HG03025 (cell line): Measurements from ENCODE around the gene CRISP3.
"Not testable (repeated sequence)": the region's sequence is repeated elsewhere in the genome, so short reads cannot be mapped to it uniquely, and the experiment has no call there.

Experiments
- ATAC-seq: cut with Tn5 transposase; IDR thresholded peaks from one replicate; pipeline ENCODE4 v1.9.1; 2021; ENCODE audit warnings: mild to moderate bottlenecking, moderate library complexity; ENCODE audit not compliant: unreplicated experiment, low FRiP score

Gene CRISP3, protein sequence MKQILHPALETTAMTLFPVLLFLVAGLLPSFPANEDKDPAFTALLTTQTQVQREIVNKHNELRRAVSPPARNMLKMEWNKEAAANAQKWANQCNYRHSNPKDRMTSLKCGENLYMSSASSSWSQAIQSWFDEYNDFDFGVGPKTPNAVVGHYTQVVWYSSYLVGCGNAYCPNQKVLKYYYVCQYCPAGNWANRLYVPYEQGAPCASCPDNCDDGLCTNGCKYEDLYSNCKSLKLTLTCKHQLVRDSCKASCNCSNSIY

DNA sequence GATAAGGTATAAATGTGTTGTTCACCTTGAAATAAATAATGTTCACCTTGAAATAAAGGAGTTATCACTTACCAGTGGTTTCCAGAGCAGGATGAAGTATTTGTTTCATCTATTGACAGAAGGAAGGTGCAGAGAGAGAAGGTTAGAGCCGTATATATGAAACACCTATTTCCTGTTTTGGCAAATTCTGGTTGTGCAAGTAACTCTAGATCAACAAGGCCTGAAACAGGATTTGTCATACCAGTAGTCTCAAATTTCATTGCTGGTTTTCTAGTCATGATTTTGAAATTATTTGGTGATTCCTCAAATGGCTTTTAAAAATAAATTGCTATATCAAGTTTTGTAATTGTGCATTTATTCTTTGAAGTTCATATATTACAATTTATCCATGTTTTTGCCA is at the start of gene CRISP3:
CRISP3 (minus strand) TSS at position 130 of the 400 bp plus-strand sequence; CDS start at position 109, 21 bp downstream.
- no peak for ATAC-seq

DNA sequence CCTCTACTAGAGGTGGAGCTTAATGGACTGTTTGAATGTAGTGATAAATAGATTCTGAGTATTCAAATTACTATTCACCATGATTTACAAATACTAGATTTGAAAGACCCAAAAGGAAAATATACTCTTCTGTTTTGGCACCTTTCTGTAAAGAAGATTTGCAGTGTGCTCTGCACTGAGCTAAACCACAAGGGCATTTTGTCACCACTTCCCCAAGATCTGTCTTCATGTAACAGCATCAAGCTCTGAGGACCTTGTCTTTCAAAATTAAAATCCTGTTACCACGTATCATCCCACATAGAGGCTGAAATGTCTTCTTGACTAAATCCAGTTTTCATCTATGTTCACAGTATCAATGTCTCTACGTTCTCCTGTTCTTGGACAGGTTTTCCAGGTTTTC is 46.2 kb upstream of the CRISP3 start:
- no peak for ATAC-seq

DNA sequence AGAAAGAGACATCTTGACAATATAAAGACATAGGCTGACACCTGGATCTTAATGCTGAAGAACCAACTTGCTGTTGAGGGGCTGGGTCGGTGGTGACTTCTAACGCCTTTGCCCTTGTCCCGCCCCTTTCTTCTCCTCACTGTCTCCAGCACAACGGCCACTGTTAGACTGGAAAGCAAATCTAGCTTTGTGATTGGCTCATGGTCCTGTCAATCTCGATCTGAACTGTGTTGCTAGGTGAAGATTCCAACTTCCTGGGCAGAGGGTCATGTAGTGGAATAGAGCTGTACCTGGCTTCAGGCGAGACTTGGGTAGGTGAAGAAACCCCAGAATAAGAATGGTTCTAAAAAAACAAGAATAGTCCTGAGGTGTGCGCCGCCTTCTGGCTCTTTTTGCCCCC is 43.0 kb upstream of the CRISP3 start, which contains the start of gene PGK2:
PGK2 (minus strand) TSS at position 110 of the 400 bp plus-strand sequence; CDS start at position 12, 98 bp downstream.
- ATAC-seq: no peak

DNA sequence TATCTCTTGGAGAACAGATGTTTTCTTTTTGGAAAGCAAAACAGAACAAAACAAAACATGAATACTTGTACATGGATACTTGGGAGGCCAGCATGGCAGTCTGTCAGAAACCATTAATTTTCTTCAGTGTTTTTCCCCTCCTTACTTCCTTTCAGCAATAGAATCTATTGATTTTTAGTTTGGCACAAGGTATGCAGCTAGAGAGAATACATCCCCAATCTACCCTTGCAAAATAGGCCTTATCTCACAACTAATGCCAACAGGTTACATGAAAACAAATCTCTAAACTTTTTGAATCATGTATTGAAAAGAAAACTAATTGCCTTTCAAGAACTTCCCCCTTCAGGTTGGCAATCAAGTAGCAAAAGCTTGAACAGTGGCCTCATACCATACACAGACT is 40.1 kb upstream of the CRISP3 start:
- ATAC-seq: no peak

DNA sequence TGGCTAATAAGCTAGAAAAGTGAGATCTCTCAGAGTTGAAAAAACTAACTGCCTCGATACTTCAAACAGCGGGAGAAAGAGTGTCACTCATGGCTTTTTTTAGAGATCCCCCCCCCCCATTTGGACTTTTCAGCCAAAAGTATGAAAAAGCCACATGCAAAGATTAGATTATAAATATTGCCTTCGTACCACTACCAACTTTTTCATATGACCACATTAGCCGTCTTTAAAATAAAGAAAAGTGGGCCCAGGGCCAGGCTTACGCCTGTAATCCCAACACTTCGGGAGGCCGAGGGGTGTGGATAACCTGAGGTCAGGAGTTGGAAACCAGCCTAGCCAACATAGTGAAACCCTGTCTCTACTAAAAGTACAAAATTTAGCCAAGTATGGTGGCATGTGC is 38.5 kb upstream of the CRISP3 start:
- ATAC-seq: no peak

DNA sequence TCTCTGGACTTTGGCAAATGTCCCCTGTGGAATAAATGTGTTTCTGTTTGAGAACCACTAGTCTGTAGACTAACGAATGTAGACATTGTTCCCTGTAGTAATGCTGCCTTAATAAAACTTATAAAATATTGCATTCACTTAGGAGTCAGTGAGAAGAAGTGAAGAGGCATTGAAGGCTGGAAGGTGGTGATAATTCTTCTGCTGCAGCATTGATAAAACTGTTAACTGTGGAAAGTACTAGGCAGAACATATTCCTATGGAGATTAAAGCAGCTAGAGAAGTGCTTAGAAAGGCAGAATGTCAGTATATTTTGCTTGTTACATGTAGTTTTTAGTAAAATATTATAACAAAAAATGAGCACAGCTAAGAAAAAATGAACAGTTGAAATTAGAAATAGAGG is 38.1 kb upstream of the CRISP3 start:
- ATAC-seq: no peak

DNA sequence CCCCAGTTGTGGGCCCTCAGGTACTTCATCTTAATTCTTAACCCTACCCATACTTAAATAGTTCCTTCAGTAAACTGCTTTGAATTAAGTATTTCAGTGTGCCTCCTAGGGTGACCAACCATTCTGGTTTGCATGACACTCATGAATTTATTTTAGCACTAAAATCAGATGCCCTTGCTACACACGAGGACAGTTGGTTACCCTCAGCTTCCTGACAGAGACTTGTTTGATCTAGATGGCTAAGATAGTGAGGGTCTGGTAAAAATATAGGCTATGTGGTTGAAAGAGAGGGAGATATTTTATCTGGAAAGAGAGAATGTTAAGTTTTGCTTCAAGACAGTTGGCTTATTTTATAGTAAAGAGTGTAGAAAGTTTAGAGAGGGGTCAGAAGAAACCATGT is 32.3 kb upstream of the CRISP3 start:
- no peak for ATAC-seq

DNA sequence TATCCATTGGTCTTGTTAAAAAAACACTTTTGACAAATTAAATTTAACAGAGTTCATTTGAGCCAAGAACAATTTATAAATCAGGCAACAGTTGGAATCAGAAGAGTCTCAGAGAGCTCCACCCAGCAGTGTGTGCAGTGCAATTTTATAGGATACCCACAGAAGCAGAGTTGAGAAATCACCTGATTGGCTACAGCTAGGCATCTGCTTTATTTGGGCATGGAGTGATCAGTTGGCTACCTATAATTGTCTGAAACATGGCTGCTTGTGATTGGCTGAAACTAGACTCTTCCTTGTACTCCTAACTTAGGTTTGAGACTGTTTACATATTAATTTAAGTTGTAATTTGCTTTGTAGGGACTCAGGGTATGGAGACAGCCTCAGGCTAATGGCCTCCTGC is 30.9 kb upstream of the CRISP3 start:
- no peak for ATAC-seq

DNA sequence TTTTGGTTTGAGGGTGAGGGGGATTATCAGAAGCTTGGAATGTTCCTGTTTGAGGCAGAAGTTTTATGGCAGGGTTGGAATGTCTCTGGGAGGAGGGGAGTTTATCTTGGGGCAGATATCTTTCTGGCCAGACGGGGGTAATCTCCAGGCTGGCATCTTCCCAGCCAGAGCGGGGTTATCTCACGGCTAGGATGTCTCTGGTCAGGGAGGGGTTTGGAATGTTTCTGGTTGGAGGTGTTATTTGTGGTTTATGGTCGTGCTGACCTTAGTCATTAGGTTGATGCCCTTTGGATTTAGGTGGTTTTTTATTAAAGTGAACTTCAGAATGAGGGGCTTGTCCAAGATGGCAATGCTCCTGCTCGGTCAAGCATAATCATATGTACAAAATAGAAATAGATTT is 28.1 kb upstream of the CRISP3 start:
- no peak for ATAC-seq

DNA sequence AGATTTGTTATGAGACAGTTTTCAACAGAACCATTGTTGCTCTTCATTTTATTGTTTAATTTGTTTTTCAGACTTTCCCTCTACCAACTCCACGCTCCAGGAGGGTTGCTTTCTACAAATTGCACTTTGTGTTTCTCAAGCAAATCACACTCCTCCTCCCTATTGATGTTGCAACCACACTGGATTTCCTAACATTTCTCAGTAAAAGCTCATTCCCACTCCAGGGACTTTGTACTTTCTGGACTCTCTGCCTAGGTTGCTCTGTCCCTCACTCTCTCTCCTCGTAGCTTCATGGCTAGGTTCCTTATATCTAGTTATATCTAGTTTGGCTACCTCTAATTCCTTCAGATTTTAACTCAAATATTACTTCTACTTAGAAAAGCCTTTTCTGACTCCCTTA is 22.6 kb upstream of the CRISP3 start:
- ATAC-seq: no peak

DNA sequence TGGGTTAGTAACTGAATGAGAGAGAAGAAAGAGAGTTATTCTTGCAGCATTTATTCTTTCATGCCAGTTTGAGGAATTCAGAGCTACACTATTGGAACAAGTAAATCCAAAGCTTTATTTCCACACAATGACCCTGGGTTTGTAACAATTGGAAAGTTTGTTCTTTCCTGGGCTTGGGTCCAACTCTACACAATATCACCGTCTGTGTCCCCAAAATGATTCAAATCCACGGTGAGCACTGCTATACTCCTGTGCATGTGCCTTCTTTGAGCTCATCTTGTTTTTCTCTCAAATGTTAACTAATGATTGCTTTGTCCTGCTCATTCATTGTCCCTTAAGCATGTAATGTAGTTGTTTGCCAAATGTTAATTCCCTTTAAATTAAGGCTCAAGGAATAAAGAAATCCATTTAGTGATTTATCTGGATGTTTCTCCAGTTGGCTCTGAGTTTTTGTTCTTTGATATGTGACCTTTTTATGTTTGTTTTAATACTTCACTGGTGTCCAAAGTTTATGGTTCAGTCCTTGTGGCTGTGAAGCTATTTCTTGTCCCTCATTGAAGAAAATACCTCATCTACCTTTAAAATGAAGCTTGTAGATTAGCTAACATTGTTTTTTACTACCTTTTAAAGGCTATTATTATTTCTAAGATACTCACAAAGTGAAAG is 20.5 kb upstream of the CRISP3 start:
- no peak for ATAC-seq

DNA sequence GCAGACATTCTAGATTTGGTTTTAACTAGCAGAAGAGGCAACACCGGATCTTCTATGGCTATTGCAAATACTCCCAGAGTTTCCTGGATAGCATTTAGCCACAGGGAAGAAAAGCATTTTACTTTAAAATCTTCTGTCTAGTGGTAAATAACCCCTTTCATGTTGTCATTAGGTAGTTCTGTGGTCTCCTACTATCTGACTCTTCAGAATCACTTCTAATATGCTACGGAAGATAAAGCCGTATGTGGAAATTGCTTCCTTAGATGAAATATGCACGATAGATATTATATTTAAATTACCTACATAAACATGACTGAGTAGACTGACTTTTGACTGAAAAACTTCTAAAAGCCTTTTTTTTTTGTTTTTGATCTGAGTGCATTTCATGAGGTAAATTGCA is 759 bp downstream of the CRISP3 start:
- no peak for ATAC-seq

DNA sequence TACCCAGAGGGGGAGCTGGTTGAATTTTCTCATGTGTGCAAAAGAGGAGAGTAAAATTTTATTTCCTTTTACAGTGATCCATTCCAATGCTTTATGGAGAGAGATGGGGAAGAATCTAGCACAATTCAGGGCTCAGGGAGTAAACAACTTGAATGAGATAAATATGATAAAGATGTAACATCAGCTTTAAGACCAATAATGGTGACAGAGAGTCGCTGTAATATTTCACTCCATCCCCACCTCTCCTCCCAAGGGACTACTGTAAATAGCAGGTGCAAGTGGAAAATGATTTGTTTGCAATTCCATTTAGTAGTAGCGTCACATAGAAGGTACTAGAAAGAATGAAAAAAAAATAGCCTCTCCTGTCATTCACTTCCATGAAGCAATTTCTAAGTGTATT is 4.8 kb downstream of the CRISP3 start:
- ATAC-seq: no peak

DNA sequence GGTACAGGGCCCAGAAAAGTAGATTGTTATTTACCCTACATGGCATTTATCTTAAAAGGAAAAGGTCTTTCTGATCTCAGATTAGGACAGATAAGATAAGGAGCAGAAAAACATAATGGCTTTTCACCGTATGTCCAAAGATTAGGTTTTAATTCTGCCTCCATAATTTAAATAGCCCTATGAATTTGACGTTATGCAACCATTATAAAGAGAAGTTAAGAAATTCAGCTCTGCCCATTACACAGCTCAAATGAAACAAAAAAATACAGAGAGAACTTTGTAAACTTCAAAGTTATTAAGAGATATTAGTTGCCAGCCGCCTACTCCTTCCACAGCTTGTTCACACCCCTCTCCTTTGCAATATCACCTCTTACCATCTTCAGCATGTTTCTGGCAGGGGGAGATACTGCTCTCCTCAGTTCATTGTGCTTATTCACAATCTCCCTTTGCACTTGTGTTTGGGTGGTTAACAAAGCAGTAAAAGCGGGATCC is 8.1 kb downstream of the CRISP3 start:
- ATAC-seq: no peak

DNA sequence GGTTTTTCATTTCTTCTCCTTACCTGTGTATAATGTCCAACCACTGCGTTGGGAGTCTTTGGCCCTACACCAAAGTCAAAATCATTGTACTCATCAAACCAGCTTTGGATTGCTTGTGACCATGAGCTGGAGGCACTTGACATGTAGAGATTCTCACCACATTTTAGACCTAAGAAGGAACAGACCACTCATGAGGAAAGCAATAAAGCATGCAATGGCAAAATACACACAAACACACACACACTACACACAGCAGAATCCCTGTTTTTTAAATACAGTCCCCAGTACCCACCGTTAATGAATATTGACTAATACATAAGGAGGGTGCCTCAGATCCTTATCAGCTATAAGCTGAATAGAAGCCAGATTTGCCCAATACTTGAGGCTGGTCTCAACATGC is 10.5 kb downstream of the CRISP3 start:
- ATAC-seq: no peak

DNA sequence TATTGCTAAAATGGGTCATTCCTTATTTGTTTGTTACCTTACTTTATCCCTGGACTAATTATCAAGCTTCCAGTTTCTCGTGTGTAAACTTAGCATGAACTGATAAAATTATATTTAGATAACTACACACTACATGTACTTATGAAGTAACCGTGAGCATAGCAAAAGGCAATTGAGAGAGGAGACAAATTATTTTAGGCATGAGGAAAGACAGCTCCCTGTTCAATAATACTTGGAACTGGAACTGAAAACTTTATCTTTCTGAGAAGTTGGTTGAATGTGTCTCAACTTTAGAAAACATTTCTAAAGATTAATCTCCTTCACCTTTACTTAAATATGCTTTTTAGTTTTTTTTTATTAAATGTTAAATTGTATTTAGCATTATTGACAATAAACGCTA is 11.4 kb downstream of the CRISP3 start:
- ATAC-seq: no peak

DNA sequence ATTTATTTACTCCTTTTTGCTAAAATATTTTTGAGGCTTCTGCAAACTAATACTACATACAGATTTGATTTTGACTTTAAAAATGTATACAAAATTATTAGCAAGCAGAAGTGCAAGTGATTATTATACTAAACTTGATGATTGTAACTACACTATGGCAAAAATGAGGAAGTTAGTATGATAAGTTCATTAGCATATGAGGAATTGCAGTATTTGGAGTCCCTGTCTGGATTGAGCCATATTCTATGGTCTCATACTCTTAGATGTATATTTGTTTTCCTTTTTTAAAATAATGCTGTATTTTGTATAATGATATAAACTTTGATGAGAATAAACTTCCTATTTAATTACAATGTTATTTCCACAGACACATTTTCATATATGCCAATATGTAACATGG is 13.9 kb downstream of the CRISP3 start:
- no peak for ATAC-seq

DNA sequence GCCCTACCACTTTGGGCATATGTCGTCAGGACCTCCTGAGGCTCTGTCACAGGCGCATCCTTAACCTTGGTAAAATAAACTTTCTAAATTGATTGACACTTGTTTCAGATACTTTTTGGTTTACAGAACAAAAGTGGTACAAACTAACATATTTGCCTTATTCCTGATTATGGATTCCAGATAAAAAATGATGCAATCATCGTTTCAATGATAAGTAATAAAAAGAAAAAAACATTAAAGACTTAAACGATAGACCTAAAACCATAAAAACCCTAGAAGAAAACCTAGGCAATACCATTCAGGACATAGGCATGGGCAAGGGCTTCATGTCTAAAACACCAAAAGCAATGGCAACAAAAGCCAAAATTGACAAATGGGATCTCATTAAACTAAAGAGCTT is 20.3 kb downstream of the CRISP3 start:
- ATAC-seq: not testable (repeated sequence)

DNA sequence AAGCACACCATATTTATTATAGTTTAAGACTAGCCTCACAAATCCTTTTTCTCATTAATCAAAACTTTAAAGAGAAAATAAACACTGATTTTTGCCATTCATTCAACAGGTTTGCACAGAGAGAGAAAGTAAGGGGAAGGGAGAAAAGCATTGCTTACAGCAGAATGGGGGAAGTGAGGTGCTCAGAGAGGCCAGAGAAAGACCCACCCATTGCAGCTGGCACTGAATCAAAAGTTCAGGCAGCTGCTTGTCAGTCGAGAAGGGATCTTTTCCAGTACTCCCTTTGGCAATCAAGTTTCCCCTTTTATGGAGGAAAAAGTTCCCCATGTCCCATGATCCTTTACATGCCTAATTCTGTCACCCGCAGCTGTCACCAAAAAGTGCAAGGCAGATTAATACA is 22.9 kb downstream of the CRISP3 start:
- no peak for ATAC-seq

DNA sequence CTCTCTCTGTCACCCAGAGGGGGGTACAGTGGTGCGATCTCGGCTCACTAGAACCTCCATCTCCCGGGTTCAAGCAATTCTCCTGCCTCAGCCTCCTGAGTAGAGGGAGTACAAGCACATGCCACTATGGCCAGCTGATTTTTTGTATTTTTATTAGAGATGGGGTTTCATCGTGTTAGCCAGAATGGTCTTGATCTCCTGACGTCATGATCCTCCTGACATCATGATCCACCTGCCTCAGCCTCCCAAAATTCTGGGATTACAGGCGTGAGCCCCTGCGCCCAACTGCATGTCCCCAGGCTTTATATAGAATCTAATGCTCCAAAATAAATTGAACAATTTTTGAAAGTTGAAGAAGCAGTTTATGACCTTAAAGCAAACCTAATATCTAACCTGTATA is 23.8 kb downstream of the CRISP3 start:
- no peak for ATAC-seq

DNA sequence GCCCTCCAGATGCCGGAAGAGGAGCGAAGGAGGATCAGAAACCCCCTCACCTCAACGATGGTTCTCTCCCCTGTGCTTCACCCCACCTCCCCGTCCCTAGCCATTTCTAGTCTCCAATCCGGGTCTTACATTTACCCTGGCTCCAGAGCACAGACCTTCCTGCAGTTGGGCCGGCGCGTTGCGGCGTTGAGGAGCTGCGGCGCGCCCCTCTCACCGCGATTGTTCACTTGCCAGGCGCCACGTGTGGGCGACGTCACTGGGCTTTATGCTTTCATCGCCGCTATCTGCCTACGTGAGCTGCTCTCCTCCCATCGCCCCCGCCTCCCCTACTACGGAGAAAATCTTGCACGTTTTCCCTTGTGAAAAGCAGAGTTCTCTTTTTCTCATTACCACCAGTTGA is 30.8 kb downstream of the CRISP3 start, which contains the start of gene CRISP2:
CRISP2 (minus strand) TSS at position 198 of the 400 bp plus-strand sequence. CDS start 4,347 bp downstream, outside the sequence.
- ATAC-seq: no peak

DNA sequence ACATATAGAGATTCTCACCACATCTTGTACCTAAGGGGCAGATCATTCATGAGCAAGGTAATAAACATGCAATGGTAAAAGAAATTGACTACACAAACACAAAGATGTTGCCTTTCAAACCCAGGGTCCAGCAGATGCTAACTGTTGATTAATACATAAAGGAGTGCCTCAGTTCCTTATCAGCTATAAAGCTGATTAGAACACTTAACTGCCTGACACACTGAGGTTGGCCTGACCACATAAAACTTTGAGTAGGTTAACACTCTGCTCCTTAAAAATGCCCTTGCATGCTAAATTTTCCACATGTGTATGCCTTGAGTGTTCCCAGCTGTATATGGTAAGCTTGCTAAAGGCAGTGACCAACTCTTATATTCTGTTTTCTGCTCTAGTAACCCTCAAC is 45.7 kb downstream of the CRISP3 start:
- no peak for ATAC-seq
